ENCODE results near the gene ABCC2.

ABCC2 gene

DNA sequence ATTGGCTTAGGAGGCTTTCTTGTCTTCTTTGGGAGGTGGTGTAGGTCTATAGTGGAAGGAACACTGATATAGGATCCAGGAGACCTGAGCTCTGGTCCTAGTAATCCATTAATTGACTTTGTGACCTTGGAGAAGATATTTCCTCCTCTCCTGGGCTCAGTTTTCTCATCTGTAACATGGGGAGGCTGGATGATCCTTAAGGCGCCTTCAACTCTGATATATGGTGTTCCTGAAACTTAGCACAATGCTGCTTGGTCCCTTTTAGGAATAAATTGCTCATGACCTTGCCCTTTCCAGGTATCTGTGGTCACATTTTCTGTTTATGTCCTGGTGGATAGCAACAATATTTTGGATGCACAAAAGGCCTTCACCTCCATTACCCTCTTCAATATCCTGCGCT is 25.3 kb downstream of the ABCC2 start:
- no peaks in the 10 kb centered on the region for H3K36me3 ChIP-seq (ENCODE audit: insufficient read depth, low read length)
- H3K27me3 ChIP-seq (ENCODE audit: insufficient read depth, low read length), result no peaks in the 10 kb centered on the region
- no peaks in the 10 kb centered on the region for H3K4me1 ChIP-seq (ENCODE audit: control insufficient read depth, insufficient read depth, low read length, unreplicated experiment)
- H3K79me2 ChIP-seq (ENCODE audit: control insufficient read depth, insufficient read depth, low read length, unreplicated experiment), result no peaks in the 10 kb centered on the region
- no peak overlapping the region for H2AFZ ChIP-seq (ENCODE audit: low read length, unreplicated experiment)
- H3K4me3 ChIP-seq (ENCODE audit: low read depth, low read length), result no peak overlapping the region
- no peak overlapping the region for H3K27ac ChIP-seq (ENCODE audit: low read depth, low read length)

DNA sequence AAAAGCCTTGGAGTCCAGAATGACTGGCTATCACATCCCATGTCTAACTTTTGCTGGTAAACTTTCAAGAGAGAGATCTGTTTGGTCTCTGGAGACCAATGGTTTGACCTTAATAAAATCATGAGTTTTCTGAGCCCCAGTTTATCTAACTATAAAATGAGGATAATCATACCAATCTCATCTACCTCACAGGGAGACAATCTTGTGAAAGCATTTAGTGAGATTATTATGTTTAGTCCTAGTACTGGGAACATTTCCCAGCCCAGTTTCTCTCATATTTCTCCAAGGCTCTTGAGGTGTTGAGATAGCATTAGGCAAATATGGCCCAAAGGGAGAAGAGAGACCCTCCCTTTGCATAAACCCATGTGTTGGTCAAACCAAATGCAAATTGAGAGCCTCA is 25.8 kb downstream of the ABCC2 start:
- H2AFZ ChIP-seq (ENCODE audit: low read length, unreplicated experiment), result no peak overlapping the region
- H3K27me3 ChIP-seq (ENCODE audit: insufficient read depth, low read length), result no peaks in the 10 kb centered on the region
- H3K36me3 ChIP-seq (ENCODE audit: insufficient read depth, low read length), result no peaks in the 10 kb centered on the region
- no peak overlapping the region for H3K27ac ChIP-seq (ENCODE audit: low read depth, low read length)
- no peaks in the 10 kb centered on the region for H3K4me1 ChIP-seq (ENCODE audit: control insufficient read depth, insufficient read depth, low read length, unreplicated experiment)
- no peak overlapping the region for H3K4me3 ChIP-seq (ENCODE audit: low read depth, low read length)
- no peaks in the 10 kb centered on the region for H3K79me2 ChIP-seq (ENCODE audit: control insufficient read depth, insufficient read depth, low read length, unreplicated experiment)

DNA sequence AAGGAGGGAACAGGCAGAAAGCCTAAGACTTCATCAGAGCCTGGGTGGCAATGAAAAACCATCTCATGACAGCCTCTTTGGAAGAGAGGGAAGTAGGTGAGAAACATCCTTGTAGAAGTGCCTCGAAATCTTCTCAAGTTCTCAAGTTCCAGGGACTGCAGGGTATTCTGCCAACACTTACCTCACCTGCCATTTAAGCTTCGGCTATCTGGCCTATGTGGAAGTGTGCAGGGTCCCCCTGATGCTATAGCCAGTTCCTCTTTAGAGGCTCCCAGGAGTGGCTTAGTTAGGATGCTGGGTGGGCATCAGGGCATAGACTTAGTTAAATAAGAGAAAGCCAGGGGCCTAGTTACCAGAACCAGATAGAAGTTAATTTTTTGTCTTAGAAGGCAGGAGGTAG is 27.0 kb downstream of the ABCC2 start:
- H3K36me3 ChIP-seq (ENCODE audit: insufficient read depth, low read length), result no peaks in the 10 kb centered on the region
- H3K27me3 ChIP-seq (ENCODE audit: insufficient read depth, low read length), result no peaks in the 10 kb centered on the region
- no peak overlapping the region for H2AFZ ChIP-seq (ENCODE audit: low read length, unreplicated experiment)
- no peak overlapping the region for H3K27ac ChIP-seq (ENCODE audit: low read depth, low read length)
- no peak overlapping the region for H3K4me3 ChIP-seq (ENCODE audit: low read depth, low read length)
- no peaks in the 10 kb centered on the region for H3K4me1 ChIP-seq (ENCODE audit: control insufficient read depth, insufficient read depth, low read length, unreplicated experiment)
- H3K79me2 ChIP-seq (ENCODE audit: control insufficient read depth, insufficient read depth, low read length, unreplicated experiment), result no peaks in the 10 kb centered on the region

DNA sequence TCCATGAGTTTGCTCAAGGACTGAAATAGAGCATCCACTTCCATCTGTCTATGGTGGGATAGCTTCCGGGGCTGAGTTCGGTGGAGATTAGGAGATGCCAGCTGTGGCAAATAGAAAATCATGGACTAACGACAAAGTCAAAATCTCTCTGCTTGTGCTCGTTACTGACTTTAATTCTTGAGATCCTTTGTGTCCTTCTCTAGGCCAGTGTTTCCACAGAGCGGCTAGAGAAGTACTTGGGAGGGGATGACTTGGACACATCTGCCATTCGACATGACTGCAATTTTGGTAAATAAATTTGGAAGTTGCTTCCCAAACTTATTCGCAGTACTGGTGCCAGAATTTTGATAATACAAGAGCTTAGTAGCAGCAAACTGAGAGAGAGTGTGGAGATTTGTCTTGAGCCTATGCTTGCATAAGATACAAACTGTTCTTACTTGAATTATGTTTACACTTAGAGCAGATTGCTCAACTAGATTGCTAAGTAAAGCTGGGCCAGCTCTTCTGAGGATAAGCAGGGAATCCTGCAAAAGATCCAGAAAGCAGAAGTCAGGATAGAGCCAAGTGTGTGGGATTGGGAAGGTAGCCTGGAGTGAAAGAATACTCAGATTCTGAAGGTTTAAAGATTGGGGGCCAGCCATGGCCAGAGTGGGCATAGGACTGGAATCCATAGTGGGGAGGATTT is 27.6 kb downstream of the ABCC2 start:
- H3K4me3 ChIP-seq (ENCODE audit: low read depth, low read length), result no peak overlapping the region
- H3K4me1 ChIP-seq (ENCODE audit: control insufficient read depth, insufficient read depth, low read length, unreplicated experiment), result no peaks in the 10 kb centered on the region
- no peak overlapping the region for H3K27ac ChIP-seq (ENCODE audit: low read depth, low read length)
- H2AFZ ChIP-seq (ENCODE audit: low read length, unreplicated experiment), result no peak overlapping the region
- H3K79me2 ChIP-seq (ENCODE audit: control insufficient read depth, insufficient read depth, low read length, unreplicated experiment), result no peaks in the 10 kb centered on the region
- H3K36me3 ChIP-seq (ENCODE audit: insufficient read depth, low read length), result no peaks in the 10 kb centered on the region
- no peaks in the 10 kb centered on the region for H3K27me3 ChIP-seq (ENCODE audit: insufficient read depth, low read length)

DNA sequence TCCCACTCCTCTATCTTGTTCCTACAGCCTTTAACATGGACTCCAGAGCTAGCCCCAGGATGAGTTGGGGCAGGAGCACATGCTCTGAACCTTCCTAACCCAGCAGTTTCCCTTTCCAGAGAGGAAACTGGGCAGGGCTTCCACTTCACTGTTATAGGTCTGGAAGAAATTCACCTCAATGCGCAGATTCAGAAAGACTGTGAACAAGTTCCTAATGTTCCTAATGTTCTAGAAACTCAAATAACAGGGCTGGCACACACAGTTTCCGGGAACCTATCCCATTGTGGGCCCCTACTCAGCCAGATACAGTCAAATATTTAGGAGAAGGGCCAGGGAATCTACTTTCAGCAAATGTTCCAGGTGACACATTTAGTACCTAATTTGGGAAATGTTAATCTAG is 29.7 kb downstream of the ABCC2 start:
- Histone ChIP-seq H3K27ac (ENCODE audit: low read depth, low read length) (no peak overlapping the region), H3K79me2 (ENCODE audit: control insufficient read depth, insufficient read depth, low read length, unreplicated experiment) (no peaks in the 10 kb centered on the region), H3K36me3 (ENCODE audit: insufficient read depth, low read length) (no peaks in the 10 kb centered on the region), H3K4me1 (ENCODE audit: control insufficient read depth, insufficient read depth, low read length, unreplicated experiment) (no peaks in the 10 kb centered on the region), H3K4me3 (ENCODE audit: low read depth, low read length) (no peak overlapping the region), H3K27me3 (ENCODE audit: insufficient read depth, low read length) (no peaks in the 10 kb centered on the region), H2AFZ (ENCODE audit: low read length, unreplicated experiment) (no peak overlapping the region)

DNA sequence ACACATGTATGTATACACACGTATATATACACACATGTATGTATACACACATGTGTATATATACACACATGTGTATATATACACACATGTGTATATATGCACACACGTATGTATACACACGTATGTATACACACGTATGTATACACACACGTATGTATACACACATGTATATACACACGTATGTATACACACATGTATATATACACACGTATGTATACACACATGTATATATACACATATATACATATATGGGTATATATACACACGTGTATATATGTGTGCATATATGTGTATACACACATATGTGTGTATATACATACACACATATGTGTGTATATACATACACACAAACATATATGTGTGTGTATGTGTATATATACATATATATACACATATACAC is 31.7 kb downstream of the ABCC2 start:
- Histone ChIP-seq H3K79me2 (ENCODE audit: control insufficient read depth, insufficient read depth, low read length, unreplicated experiment) (no peaks in the 10 kb centered on the region), H3K27me3 (ENCODE audit: insufficient read depth, low read length) (no peaks in the 10 kb centered on the region), H3K4me3 (ENCODE audit: low read depth, low read length) (no peak overlapping the region), H3K27ac (ENCODE audit: low read depth, low read length) (no peak overlapping the region), H2AFZ (ENCODE audit: low read length, unreplicated experiment) (no peak overlapping the region), H3K4me1 (ENCODE audit: control insufficient read depth, insufficient read depth, low read length, unreplicated experiment) (no peaks in the 10 kb centered on the region), H3K36me3 (ENCODE audit: insufficient read depth, low read length) (no peaks in the 10 kb centered on the region)

DNA sequence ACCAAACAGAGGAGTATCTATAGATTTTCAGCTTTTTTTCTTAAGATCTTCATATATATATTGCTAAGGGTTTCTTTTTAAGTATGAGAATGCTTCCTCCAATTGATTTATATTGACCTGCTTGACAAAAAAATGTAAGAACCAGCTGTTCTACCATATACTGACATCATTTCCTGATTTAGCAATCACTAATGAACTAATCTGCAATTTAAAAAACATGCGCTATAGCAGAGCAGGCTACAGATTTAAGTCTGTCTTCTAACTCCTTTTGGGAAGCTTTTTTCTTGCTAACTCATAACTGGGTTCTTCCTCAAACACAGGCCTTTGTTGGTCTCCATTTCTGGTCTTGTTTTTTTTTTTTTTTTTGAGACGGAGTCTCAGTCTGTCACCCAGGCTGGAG is 33.2 kb downstream of the ABCC2 start:
- Histone ChIP-seq H2AFZ (ENCODE audit: low read length, unreplicated experiment) (no peak overlapping the region), H3K36me3 (ENCODE audit: insufficient read depth, low read length) (no peaks in the 10 kb centered on the region), H3K4me1 (ENCODE audit: control insufficient read depth, insufficient read depth, low read length, unreplicated experiment) (no peaks in the 10 kb centered on the region), H3K27me3 (ENCODE audit: insufficient read depth, low read length) (no peaks in the 10 kb centered on the region), H3K4me3 (ENCODE audit: low read depth, low read length) (no peak overlapping the region), H3K27ac (ENCODE audit: low read depth, low read length) (no peak overlapping the region), H3K79me2 (ENCODE audit: control insufficient read depth, insufficient read depth, low read length, unreplicated experiment) (no peaks in the 10 kb centered on the region)

DNA sequence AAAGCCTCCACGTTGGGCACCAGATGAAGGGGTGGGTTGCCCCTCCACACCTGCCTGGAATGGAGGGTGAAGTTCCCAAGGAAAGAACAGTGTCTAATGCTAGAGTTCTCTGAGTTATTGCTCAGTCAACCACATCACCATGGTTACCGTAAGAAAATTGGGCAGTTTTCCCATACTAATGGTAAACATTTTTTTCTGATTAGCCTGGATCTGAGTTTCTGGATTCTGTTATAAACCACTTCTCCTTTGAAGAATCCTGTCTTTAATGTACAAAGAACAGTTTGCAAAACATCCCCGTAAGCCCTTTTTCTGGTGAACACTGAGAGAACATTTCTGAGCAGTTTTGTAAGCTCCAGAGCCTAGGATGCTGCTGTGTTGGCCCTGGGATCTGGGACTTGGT is 45.5 kb downstream of the ABCC2 start:
- Histone ChIP-seq H3K4me1 (ENCODE audit: control insufficient read depth, insufficient read depth, low read length, unreplicated experiment) (peaks cover 8% of the 10 kb centered on the region), H3K79me2 (ENCODE audit: control insufficient read depth, insufficient read depth, low read length, unreplicated experiment) (no peaks in the 10 kb centered on the region), H3K36me3 (ENCODE audit: insufficient read depth, low read length) (peaks cover 4% of the 10 kb centered on the region; the same call in 1 of the 2 replicates), H3K27me3 (ENCODE audit: insufficient read depth, low read length) (no peaks in the 10 kb centered on the region), H2AFZ (ENCODE audit: low read length, unreplicated experiment) (no peak overlapping the region), H3K4me3 (ENCODE audit: low read depth, low read length) (no peak overlapping the region), H3K27ac (ENCODE audit: low read depth, low read length) (no peak overlapping the region)

DNA sequence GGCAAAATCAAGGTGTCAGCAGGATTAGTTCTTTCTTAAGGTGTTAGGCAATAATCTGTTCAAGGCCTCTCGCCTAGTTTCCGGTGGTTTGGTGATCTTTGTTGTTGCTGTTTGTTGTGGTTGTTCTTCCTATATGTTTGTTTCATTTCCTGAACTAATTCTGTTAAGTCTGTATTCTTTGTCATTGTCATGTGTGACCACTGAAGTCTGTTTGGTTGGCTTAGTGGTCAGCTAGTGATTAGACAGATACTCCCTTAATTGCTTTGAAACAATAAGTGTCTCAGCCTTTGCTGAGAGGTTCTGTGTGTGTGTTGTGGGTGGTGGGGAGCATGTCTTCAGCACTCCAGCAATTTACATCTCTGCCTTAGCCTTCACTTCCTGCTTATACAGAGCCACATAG is 46.0 kb downstream of the ABCC2 start:
- H3K79me2 ChIP-seq (ENCODE audit: control insufficient read depth, insufficient read depth, low read length, unreplicated experiment), result no peaks in the 10 kb centered on the region
- peaks cover 4% of the 10 kb centered on the region; the same call in 1 of the 2 replicates for H3K36me3 ChIP-seq (ENCODE audit: insufficient read depth, low read length)
- no peak overlapping the region for H3K4me3 ChIP-seq (ENCODE audit: low read depth, low read length)
- no peak overlapping the region for H3K27ac ChIP-seq (ENCODE audit: low read depth, low read length)
- H3K4me1 ChIP-seq (ENCODE audit: control insufficient read depth, insufficient read depth, low read length, unreplicated experiment), result peaks cover 8% of the 10 kb centered on the region
- no peaks in the 10 kb centered on the region for H3K27me3 ChIP-seq (ENCODE audit: insufficient read depth, low read length)
- no peak overlapping the region for H2AFZ ChIP-seq (ENCODE audit: low read length, unreplicated experiment)

DNA sequence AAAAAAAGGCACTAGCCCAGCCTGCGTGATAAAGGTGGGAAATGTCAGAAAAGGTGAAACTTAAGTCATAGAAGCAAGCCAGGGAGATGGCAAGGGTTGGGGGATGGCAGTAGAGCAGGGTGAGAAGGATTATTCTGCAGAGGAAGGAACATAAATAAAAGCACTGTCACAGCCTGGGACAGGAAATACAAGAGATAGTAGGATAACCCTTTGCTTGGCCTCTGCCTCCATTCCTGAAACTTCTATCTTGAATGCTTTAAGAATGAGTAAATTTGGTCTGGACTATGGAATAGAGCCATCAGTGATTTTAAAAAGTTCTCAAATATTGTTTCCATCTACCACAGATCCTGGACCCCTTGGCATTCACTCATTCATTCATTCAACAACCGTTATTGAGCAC is 50.0 kb downstream of the ABCC2 start:
- peaks cover 4% of the 10 kb centered on the region; the same call in 1 of the 2 replicates for H3K36me3 ChIP-seq (ENCODE audit: insufficient read depth, low read length)
- H3K27me3 ChIP-seq (ENCODE audit: insufficient read depth, low read length), result no peaks in the 10 kb centered on the region
- H3K4me1 ChIP-seq (ENCODE audit: control insufficient read depth, insufficient read depth, low read length, unreplicated experiment), result peaks cover 20% of the 10 kb centered on the region
- H3K4me3 ChIP-seq (ENCODE audit: low read depth, low read length), result no peak overlapping the region
- H2AFZ ChIP-seq (ENCODE audit: low read length, unreplicated experiment), result no peak overlapping the region
- no peaks in the 10 kb centered on the region for H3K79me2 ChIP-seq (ENCODE audit: control insufficient read depth, insufficient read depth, low read length, unreplicated experiment)
- no peak overlapping the region for H3K27ac ChIP-seq (ENCODE audit: low read depth, low read length)

DNA sequence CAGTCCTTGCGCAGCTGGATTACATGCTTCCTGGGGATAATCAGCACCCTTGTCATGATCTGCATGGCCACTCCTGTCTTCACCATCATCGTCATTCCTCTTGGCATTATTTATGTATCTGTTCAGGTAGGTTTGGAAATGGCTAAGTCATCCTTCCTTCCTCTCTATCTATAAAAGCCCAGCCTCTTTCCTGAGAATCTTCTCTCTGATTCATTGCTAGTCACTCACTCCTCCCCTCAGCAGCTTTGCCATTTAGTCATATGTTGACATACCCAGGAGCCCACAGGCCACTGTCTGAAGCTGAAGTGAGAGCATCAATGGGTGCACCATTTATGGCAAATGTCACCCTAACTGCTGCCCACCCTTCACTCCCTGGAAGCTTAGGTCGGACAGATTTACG is 52.0 kb downstream of the ABCC2 start:
- Histone ChIP-seq H3K4me3 (ENCODE audit: low read depth, low read length) (no peak overlapping the region), H3K27ac (ENCODE audit: low read depth, low read length) (peak overlapping the region; percentile 70), H3K79me2 (ENCODE audit: control insufficient read depth, insufficient read depth, low read length, unreplicated experiment) (no peaks in the 10 kb centered on the region), H2AFZ (ENCODE audit: low read length, unreplicated experiment) (peak overlapping the region; percentile 10), H3K36me3 (ENCODE audit: insufficient read depth, low read length) (peaks cover 4% of the 10 kb centered on the region; the same call in 1 of the 2 replicates), H3K4me1 (ENCODE audit: control insufficient read depth, insufficient read depth, low read length, unreplicated experiment) (peaks cover 20% of the 10 kb centered on the region), H3K27me3 (ENCODE audit: insufficient read depth, low read length) (no peaks in the 10 kb centered on the region)
